Fibroblast of villous mesenchyme (primary cell): ENCODE results near the gene PAPSS1. TPM values are rescaled to one million over a fixed set of nuclear protein-coding genes. Genes with fewer than 3 reads are reported as not detected.
"Not testable (repeated sequence)": the region's sequence is repeated elsewhere in the genome, so short reads cannot be mapped to it uniquely, and the experiment has no call there.

Experiments used
- DNase-seq: peaks from one replicate; pipeline ENCODE4 v3.0.0-alpha.2; 2010; ENCODE audit warnings: low read depth
- H3K4me3 ChIP-seq: 2 replicates; pipeline ENCODE4 v1.5.1; 2011; ENCODE audit warnings: low read depth, mild to moderate bottlenecking, low read length
- total RNA-seq: library from RNA; depleted of rRNA; stranded (reverse); fragments of >200 nt; gene quantifications from 2 replicates; pipeline ENCODE4 v1.2.3, GENCODE V29; 2012
- TF ChIP-seq, protein P1 (sequence below): IDR thresholded peaks from 2 replicates; pipeline ENCODE4 v1.5.1; 2012; ENCODE audit warnings: low read depth, mild to moderate bottlenecking, low read length; ENCODE audit not compliant: insufficient read depth

Gene PAPSS1
- total RNA-seq, 1 donor: 78.6 TPM

DNA sequence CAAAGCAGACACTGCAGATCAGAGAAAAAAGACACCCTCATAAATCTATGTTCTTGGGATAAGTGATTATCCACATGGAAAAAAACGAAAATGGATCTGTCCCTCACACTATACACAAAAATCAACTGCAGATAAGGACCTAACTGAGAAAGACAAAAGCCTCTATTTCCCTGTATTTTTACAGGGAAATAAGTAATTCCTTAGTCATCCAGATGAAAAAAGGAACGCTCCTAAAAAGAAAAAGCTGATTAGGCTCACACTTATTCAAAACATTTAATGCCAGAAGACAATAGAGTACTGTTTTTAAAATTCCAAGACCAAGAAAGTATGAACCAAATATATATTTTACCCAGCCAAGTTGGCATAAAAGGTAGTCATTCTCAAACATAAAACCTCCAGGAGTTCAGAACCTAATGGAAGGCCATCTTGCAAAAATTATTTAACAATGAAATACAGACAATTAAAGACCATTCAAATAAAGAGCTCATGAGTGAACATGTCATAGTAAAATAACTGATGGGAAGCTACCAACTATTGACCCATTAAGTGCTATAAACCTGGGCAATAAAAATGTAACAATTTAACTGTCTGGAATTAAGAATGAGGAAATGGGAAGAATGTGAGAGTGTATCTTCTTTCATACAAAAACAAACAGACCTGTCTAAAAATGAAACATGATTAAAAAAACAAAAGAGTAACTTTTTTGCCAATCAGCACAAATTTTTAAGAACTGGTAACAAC is 20.4 kb downstream of the PAPSS1 start:
- TF ChIP-seq, protein P1, sequence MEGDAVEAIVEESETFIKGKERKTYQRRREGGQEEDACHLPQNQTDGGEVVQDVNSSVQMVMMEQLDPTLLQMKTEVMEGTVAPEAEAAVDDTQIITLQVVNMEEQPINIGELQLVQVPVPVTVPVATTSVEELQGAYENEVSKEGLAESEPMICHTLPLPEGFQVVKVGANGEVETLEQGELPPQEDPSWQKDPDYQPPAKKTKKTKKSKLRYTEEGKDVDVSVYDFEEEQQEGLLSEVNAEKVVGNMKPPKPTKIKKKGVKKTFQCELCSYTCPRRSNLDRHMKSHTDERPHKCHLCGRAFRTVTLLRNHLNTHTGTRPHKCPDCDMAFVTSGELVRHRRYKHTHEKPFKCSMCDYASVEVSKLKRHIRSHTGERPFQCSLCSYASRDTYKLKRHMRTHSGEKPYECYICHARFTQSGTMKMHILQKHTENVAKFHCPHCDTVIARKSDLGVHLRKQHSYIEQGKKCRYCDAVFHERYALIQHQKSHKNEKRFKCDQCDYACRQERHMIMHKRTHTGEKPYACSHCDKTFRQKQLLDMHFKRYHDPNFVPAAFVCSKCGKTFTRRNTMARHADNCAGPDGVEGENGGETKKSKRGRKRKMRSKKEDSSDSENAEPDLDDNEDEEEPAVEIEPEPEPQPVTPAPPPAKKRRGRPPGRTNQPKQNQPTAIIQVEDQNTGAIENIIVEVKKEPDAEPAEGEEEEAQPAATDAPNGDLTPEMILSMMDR: no peak
- DNase-seq: no peak
- H3K4me3 ChIP-seq: no peak overlapping the region

DNA sequence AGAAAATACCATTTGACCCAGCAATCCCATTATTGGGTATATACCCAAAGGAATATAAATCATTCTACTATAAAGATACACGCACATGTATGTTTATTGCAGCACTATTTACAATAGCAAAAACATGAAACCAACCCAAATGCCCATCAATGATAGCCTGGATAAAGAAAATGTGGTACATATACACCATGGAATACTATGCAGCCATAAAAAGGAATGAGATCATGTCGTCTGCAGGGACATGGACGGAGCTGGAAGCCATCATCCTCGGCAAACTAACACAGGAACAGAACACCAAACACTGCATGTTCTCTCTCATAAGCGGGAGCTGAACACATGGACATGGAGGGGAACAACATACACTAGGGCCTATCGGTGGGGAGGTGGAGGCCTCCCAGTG is 23.8 kb downstream of the PAPSS1 start:
- H3K4me3 ChIP-seq, DNase-seq: not testable (repeated sequence)

DNA sequence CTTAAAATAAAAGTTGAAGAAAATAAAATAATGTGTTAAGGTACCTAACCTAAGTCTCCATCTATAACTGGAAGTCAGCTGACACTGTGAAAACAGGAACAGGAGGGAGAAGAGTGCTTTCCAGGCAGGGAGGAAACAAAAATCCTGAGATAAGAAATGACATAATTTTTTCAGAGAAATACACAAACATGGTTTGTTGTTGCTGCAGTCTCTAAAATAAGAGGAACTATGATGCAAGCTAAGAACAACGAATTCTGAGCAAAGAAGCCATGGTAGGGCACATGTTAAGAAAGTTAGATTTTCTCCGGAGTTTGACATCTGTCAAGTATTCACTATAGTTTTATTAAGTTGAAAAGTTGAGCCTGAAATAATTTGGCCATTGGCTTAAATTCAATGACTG is 26.9 kb downstream of the PAPSS1 start:
- TF ChIP-seq, protein P1: no peak
- no peak for DNase-seq
- no peak overlapping the region for H3K4me3 ChIP-seq

DNA sequence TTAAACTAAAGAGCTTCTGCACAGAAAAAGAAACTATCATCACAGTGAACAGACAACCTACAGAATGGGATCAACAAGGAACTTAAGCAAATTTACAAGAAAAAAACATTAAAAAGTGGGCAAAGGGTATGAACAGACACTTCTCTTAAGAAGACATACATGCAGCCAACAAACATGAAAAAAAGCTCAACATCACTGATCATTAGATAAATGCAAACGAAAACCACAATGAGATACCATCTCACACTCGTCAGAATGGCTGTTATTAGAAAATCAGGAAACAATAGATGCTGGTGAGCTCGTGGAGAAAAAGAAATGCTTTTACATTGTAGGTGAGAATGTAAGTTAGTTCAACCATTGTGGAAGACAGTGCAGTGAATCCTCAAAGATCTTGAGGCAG is 27.8 kb downstream of the PAPSS1 start:
- H3K4me3 ChIP-seq: no peak overlapping the region
- DNase-seq: no peak
- TF ChIP-seq, protein P1: no peak

DNA sequence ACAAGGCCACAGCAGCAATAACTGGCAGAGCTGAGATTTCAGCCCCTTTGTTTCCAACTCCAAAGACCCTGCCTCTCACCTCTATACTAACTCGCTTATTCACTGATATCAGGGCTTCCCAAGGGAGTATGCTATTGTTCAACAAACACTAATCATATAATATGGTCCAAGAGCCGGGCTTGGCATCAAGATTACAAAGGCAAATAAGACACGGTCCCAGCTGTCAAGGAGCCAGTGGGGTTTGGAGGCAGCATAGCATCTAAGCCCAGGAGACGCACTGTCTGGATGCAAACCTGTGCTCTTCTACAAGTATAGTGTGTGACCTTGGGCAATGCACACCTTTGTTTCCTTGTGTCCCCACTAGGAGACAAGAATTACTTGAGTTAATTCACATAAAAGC is 28.7 kb downstream of the PAPSS1 start:
- no peak for DNase-seq
- TF ChIP-seq, protein P1: no peak

DNA sequence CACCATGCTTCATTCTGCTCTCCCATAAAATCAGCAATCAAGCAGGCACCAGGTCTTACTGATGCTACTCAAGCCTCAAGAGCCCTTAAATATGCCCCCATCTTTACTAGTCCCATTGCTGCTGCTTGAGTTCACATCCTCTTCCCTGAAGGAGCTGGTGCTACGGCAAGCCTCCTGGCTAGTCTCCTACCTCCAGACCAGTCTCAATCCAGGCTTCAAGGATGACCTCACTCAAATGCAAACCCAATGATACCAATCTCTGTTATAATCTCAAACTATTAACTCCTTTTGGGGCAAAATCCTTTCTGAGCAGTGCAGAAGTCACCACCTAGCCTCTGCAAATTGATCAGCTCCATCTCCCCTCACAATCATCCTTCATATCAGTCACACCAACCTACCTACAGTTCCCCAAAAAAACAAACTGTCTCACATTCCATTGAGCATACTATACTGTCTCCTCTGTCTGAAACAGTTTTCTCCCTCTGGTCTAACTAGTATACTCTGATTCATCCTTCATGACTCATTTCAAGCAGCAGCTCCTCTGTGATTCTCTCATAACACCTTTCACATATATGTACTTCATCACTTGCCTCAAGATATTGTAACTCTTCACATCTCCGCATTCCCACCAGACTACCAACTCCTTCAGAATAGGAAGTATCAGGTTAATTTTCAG is 30.0 kb downstream of the PAPSS1 start:
- DNase-seq: peak; percentile 62
- TF ChIP-seq, protein P1: no peak
- no peak overlapping the region for H3K4me3 ChIP-seq

More for the DNA sequence above, 28.7 kb downstream of the PAPSS1 start:
- no peak overlapping the region for H3K4me3 ChIP-seq

DNA sequence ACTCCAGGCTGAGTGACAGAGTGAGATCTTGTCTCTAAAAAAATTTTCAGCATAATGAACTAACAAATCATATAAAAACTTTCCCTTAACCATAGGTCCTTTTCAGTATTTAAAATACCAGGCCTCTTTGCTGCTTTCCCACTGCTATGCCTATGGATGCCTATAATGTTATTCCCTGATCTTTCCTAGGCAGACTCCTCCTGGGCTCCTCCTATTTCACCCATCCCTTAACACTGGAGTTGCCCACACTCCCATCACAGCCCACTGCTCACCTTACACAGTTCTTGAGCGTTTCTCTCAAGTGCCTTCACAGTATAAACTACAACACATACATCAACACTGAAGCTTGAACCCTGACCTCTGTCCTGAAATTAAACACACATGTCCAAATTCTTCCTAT is 31.6 kb downstream of the PAPSS1 start:
- TF ChIP-seq, protein P1: no peak
- no peak overlapping the region for H3K4me3 ChIP-seq
- DNase-seq: no peak
